ENCODE results near the gene KNDC1. TPM values are rescaled to one million over a fixed set of nuclear protein-coding genes. Genes with fewer than 3 reads are reported as not detected.

KNDC1 gene
- total and polyA plus RNA-seq, 10 of the 15 experiments (the other 5 are each of a cell fraction or from before 2014, with no cell fraction given), result 0.03 to 0.11 (median 0.05) TPM; not detected in 7

DNA sequence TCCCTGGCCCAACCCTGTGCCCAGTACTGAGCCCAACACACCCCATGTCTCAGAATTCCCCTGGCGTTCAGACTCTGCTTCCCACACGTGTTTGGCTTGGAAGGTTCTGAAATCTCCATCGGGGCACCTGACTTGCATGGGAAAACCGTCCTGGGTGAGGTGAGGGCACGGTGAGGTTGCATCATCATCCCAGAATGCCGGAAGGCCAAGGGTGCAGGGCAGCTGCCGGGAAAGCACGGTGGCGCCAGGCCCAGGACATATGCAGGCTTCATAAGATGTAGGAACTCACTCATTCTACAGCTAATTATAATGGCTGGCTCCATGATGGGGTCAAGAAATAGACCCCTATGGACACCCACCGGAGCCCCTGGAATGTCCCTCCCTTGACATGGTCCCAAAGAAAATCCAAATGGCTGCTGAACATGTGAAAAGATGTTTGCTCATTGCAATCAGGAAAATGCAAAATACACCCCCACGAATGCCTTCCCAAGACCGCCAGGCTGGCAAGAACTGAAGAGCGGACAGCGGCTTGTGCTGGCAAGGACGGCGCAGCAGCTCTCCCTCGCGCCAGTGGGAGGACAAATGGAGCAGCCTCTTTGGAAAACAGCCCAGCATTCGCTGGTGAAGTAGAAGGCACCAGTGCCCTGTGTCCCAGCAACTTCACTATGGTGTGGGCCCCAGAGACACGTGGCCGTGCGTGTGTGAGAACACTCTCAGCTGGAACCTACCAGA, 2.3 kb downstream of the KNDC1 start (continued):
- TF ChIP-seq, protein P1, sequence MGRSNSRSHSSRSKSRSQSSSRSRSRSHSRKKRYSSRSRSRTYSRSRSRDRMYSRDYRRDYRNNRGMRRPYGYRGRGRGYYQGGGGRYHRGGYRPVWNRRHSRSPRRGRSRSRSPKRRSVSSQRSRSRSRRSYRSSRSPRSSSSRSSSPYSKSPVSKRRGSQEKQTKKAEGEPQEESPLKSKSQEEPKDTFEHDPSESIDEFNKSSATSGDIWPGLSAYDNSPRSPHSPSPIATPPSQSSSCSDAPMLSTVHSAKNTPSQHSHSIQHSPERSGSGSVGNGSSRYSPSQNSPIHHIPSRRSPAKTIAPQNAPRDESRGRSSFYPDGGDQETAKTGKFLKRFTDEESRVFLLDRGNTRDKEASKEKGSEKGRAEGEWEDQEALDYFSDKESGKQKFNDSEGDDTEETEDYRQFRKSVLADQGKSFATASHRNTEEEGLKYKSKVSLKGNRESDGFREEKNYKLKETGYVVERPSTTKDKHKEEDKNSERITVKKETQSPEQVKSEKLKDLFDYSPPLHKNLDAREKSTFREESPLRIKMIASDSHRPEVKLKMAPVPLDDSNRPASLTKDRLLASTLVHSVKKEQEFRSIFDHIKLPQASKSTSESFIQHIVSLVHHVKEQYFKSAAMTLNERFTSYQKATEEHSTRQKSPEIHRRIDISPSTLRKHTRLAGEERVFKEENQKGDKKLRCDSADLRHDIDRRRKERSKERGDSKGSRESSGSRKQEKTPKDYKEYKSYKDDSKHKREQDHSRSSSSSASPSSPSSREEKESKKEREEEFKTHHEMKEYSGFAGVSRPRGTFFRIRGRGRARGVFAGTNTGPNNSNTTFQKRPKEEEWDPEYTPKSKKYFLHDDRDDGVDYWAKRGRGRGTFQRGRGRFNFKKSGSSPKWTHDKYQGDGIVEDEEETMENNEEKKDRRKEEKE (IDR thresholded peaks at IDR 0.05), result no peak
- no peak for TF ChIP-seq SREBF1 (IDR thresholded peaks at IDR 0.05; ENCODE audit: low read length)
- TF ChIP-seq RAD51 (IDR thresholded peaks at IDR 0.05), result no peak
- TF ChIP-seq, protein P2, sequence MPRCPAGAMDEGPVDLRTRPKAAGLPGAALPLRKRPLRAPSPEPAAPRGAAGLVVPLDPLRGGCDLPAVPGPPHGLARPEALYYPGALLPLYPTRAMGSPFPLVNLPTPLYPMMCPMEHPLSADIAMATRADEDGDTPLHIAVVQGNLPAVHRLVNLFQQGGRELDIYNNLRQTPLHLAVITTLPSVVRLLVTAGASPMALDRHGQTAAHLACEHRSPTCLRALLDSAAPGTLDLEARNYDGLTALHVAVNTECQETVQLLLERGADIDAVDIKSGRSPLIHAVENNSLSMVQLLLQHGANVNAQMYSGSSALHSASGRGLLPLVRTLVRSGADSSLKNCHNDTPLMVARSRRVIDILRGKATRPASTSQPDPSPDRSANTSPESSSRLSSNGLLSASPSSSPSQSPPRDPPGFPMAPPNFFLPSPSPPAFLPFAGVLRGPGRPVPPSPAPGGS (IDR thresholded peaks at IDR 0.05; ENCODE audit: borderline replicate concordance, insufficient read depth, low read depth, low read length, poor library complexity, severe bottlenecking), result no peak
- no peak for TF ChIP-seq MEF2A (IDR thresholded peaks at IDR 0.05; ENCODE audit: insufficient read depth, low read depth, low read length)
- TF ChIP-seq ATF7 (IDR thresholded peaks at IDR 0.05; ENCODE audit: low read depth), result no peak
- TF ChIP-seq, protein P3, sequence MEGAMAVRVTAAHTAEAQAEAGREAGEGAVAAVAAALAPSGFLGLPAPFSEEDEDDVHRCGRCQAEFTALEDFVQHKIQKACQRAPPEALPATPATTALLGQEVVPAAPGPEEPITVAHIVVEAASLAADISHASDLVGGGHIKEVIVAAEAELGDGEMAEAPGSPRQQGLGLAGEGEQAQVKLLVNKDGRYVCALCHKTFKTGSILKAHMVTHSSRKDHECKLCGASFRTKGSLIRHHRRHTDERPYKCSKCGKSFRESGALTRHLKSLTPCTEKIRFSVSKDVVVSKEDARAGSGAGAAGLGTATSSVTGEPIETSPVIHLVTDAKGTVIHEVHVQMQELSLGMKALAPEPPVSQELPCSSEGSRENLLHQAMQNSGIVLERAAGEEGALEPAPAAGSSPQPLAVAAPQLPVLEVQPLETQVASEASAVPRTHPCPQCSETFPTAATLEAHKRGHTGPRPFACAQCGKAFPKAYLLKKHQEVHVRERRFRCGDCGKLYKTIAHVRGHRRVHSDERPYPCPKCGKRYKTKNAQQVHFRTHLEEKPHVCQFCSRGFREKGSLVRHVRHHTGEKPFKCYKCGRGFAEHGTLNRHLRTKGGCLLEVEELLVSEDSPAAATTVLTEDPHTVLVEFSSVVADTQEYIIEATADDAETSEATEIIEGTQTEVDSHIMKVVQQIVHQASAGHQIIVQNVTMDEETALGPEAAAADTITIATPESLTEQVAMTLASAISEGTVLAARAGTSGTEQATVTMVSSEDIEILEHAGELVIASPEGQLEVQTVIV (IDR thresholded peaks at IDR 0.05; ENCODE audit: borderline replicate concordance, partially characterized antibody), result no peak
- no peak for TF ChIP-seq ZNF274 (IDR thresholded peaks at IDR 0.05; ENCODE audit: insufficient read depth, insufficient read length)
- TF ChIP-seq, protein P4, sequence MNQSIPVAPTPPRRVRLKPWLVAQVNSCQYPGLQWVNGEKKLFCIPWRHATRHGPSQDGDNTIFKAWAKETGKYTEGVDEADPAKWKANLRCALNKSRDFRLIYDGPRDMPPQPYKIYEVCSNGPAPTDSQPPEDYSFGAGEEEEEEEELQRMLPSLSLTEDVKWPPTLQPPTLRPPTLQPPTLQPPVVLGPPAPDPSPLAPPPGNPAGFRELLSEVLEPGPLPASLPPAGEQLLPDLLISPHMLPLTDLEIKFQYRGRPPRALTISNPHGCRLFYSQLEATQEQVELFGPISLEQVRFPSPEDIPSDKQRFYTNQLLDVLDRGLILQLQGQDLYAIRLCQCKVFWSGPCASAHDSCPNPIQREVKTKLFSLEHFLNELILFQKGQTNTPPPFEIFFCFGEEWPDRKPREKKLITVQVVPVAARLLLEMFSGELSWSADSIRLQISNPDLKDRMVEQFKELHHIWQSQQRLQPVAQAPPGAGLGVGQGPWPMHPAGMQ (IDR thresholded peaks at IDR 0.05; ENCODE audit: borderline replicate concordance), result no peak
- TF ChIP-seq, protein P5, sequence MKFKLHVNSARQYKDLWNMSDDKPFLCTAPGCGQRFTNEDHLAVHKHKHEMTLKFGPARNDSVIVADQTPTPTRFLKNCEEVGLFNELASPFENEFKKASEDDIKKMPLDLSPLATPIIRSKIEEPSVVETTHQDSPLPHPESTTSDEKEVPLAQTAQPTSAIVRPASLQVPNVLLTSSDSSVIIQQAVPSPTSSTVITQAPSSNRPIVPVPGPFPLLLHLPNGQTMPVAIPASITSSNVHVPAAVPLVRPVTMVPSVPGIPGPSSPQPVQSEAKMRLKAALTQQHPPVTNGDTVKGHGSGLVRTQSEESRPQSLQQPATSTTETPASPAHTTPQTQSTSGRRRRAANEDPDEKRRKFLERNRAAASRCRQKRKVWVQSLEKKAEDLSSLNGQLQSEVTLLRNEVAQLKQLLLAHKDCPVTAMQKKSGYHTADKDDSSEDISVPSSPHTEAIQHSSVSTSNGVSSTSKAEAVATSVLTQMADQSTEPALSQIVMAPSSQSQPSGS (IDR thresholded peaks at IDR 0.05; ENCODE audit: low read length), result no peak
- no peak for TF ChIP-seq IKZF2 (IDR thresholded peaks at IDR 0.05)
